GM12878 (cell line): ENCODE data around the gene PPT1. TPM values are rescaled to one million over a fixed set of nuclear protein-coding genes. Genes with fewer than 3 reads are reported as not detected.

Experiments
- ATAC-seq: fragments of 200-7000 bp; cut with Tn5 transposase; 3 replicates; pipeline ENCODE4 v1.9.1; 2020; ENCODE audit warnings: mild to moderate bottlenecking, moderate library complexity
- BruUV-seq: library from RNA; stranded (reverse); fragments of 400-500 nt; replicated peaks from 2 replicates; lab custom pipeline; 2021; lab: Mats Ljungman, UMichigan
- CTCF ChIA-PET: fragments of 300-600 bp; sonication (Branson Sonifier 250); formaldehyde crosslinking; extraction: SDS; loops from one replicate; lab custom pipeline; 2021; ENCODE audit warnings: inconsistent platforms; lab: Yijun Ruan, JAX
- POLR2A ChIA-PET: fragments of 350-600 bp; formaldehyde crosslinking; extraction: SDS; loops from one replicate; lab custom pipeline; 2021; ENCODE audit warnings: inconsistent platforms; lab: Charles Lee
- RAD21 ChIA-PET: fragments of 300-600 bp; sonication (Branson Sonifier 250); formaldehyde crosslinking; loops from one replicate; lab custom pipeline; 2023; ENCODE audit warnings: antibody characterized with exemption; ENCODE audit not compliant: unreplicated experiment; lab: Charles Lee
- SMC1A ChIA-PET: fragments of 300-600 bp; sonication (Branson Sonifier 250); formaldehyde crosslinking; loops from one replicate; lab custom pipeline; 2023; ENCODE audit not compliant: unreplicated experiment, uncharacterized antibody; lab: Charles Lee
- DNase-seq: peaks from one replicate; pipeline ENCODE4 v3.0.0-alpha.2; 2011; ENCODE audit warnings: low read depth, low spot score
- FAIRE-seq: peaks from 3 replicates; lab custom pipeline; 2011; peaks lifted over from hg19 to GRCh38; lab: Jason Lieb, UNC
- H2AFZ ChIP-seq: 2 replicates; pipeline ENCODE4 v1.6.0; 2011; ENCODE audit warnings: low read depth, low read length, control low read depth; ENCODE audit not compliant: control insufficient read depth
- H3K27ac ChIP-seq: 2 replicates; pipeline ENCODE4 v1.5.1; 2011; ENCODE audit warnings: control low read depth; ENCODE audit not compliant: control insufficient read depth, insufficient read depth
- H3K27me3 ChIP-seq, 2 experiments: replicated peaks in 1 of 2; 2 replicates each; pipeline versions ENCODE4 v1.6.0 to v1.6.1; 2011; ENCODE audit warnings: low read length in 1 of 2; ENCODE audit not compliant: control insufficient read depth in 2 of 2, insufficient read depth in 2 of 2
- H3K36me3 ChIP-seq, 2 experiments: 2 replicates each; pipeline ENCODE4 v1.5.1; 2011; ENCODE audit warnings: low read length in 1 of 2; ENCODE audit not compliant: control insufficient read depth in 2 of 2, insufficient read depth in 2 of 2
- H3K4me1 ChIP-seq: 2 replicates; pipeline ENCODE4 v1.6.1; 2011; ENCODE audit warnings: mild to moderate bottlenecking, low read length, moderate library complexity, mixed read lengths; ENCODE audit not compliant: control insufficient read depth, insufficient read depth
- H3K4me2 ChIP-seq: 2 replicates; pipeline ENCODE4 v1.6.0; 2011; ENCODE audit warnings: control low read depth; ENCODE audit not compliant: control insufficient read depth, insufficient read depth
- H3K4me3 ChIP-seq: fragments of 200-600 bp; sonication (generic); 2 replicates; pipeline ENCODE4 v1.5.1; 2016
- H3K79me2 ChIP-seq: 2 replicates; pipeline ENCODE4 v1.6.0; 2011; ENCODE audit warnings: low read length; ENCODE audit not compliant: control insufficient read depth, insufficient read depth
- H3K9ac ChIP-seq: 2 replicates; pipeline ENCODE4 v1.8.0; 2011; ENCODE audit warnings: low read length, control low read depth, mixed read lengths; ENCODE audit not compliant: control insufficient read depth, insufficient read depth
- H3K9me3 ChIP-seq: replicated peaks from 3 replicates; pipeline ENCODE4 v1.5.1; 2011; ENCODE audit warnings: mild to moderate bottlenecking, low read length; ENCODE audit not compliant: control insufficient read depth, insufficient read depth
- H4K20me1 ChIP-seq: 2 replicates; pipeline ENCODE4 v1.6.0; 2011; ENCODE audit not compliant: control insufficient read depth, insufficient read depth
- ATF2 ChIP-seq: IDR thresholded peaks from 2 replicates; pipeline ENCODE4 v1.6.1; 2012; ENCODE audit warnings: low read length, inconsistent platforms
- HDGF ChIP-seq: fragments of 450-650 bp; IDR thresholded peaks from 2 replicates; pipeline ENCODE4 v1.6.1; 2016; ENCODE audit warnings: antibody characterized with exemption
- NFIC ChIP-seq: IDR thresholded peaks from 2 replicates; pipeline ENCODE4 v1.6.1; 2012; ENCODE audit warnings: low read depth, mild to moderate bottlenecking, inconsistent platforms, low read length, moderate library complexity
- POU2F2 ChIP-seq: IDR thresholded peaks from 3 replicates; pipeline ENCODE4 v1.6.1; 2011; ENCODE audit warnings: low read depth, mild to moderate bottlenecking, low read length, borderline replicate concordance
- SRF ChIP-seq, 2 experiments: IDR thresholded peaks; 2 replicates each; pipeline ENCODE4 v1.6.1; 2011; ENCODE audit warnings: low read depth in 2 of 2, low read length in 2 of 2, mild to moderate bottlenecking in 1 of 2, moderate library complexity in 1 of 2
- YY1 ChIP-seq: IDR thresholded peaks from 2 replicates; pipeline ENCODE4 v1.6.1; 2011; ENCODE audit warnings: low read depth, mild to moderate bottlenecking, low read length
- WGBS: methylation state at CpG from one replicate; pipeline ENCODE4 v1.1.6; 2016; ENCODE audit warnings: low lambda C conversion rate; ENCODE audit not compliant: insufficient replicate concordance, insufficient coverage; ENCODE audit errors: missing lambda C conversion rate; 5-methylcytosine and 5-hydroxymethylcytosine counted together
- in situ Hi-C: fragments of 300-500 bp; cut with MboI; formaldehyde crosslinking; loops from 9 replicates; pipeline ENCODE4 v1.14.3; 2018; ENCODE audit warnings: mixed read lengths
- intact Hi-C: fragments of 100-400 bp; cut with micrococcal nuclease; formaldehyde crosslinking; loops from one replicate; pipeline ENCODE4 v1.14.2; 2022; ENCODE audit not compliant: unreplicated experiment
- polyA plus RNA-seq, 11 experiments: library from polyadenylated mRNA; depleted of rRNA in 4 of 11; unstranded in 6 of 11; stranded (reverse) in 5 of 11; fragments of >200 nt; fragmentation: Nextera tagmentation in 4 of 11; fragmentation: Illumina TruSeq in 1 of 11; extraction: Ambion mirVana in 4 of 11; extraction: Trizol in 1 of 11; gene quantifications; 1 replicate in 1 of 11; 2 replicates in 10 of 11; pipeline versions ENCODE4 v1.2.1 to v1.2.3, GENCODE V29; 2011 to 2016; ENCODE audit warnings: inconsistent platforms in 2 of 11, missing spikeins in 2 of 11, low read depth in 1 of 11
- total RNA-seq, 4 experiments: library from RNA; depleted of rRNA in 3 of 4; stranded (reverse); fragments of >200 nt in 3 of 4; fragmentation: Illumina TruSeq in 1 of 4; extraction: Trizol in 1 of 4; gene quantifications; 2 replicates each; pipeline versions ENCODE4 v1.2.1 to v1.2.3, GENCODE V29; 2013 to 2021

PPT1 gene
- total and polyA plus RNA-seq, 10 of the 15 experiments (the other 5 are each of a cell fraction or from before 2014, with no cell fraction given): 50.4 to 147 (median 103) TPM

- H3K27ac ChIP-seq: peak overlapping the region; percentile 73
- BruUV-seq: no TSS peak
- H3K4me1 ChIP-seq: peaks cover 36% of the 10 kb centered on the region
- FAIRE-seq (peak; percentile 7), DNase-seq (no peak), ATAC-seq (peak; percentile 76)
- ChIA-PET RAD21 (interaction anchor here (0.5 to 1.6 kb wide), 8 partner anchors 11 to 287 kb away, joined by 3 to 8 read pairs (median 3); no protein-coding TSS in a partner anchor), SMC1A (interaction anchor here (1.0 to 4.1 kb wide), 6 partner anchors 8 to 28 kb away, joined by 3 to 18 read pairs (median 10); partner anchors contain the start of gene CAP1), POLR2A (interaction anchor here (0.6 to 3.3 kb wide), 4 partner anchors 9 to 426 kb away, joined by 3 to 25 read pairs (median 8); partner anchors contain the start of gene CAP1), CTCF (interaction anchor here (0.6 to 2.5 kb wide), 8 partner anchors 8 to 232 kb away, joined by 3 to 8 read pairs (median 6); partner anchors contain the start of gene CAP1)
- peaks cover 3% of the 10 kb centered on the region for H4K20me1 ChIP-seq
- H3K27me3 ChIP-seq: no peaks in the 10 kb centered on the region
- H3K36me3 ChIP-seq: peaks cover 0 to 21% of the 10 kb centered on the region in 2 experiments; a peak in 2 of 4 replicates
- H3K9me3 ChIP-seq: no peaks in the 10 kb centered on the region
- 0% methylated on average over 2 of the region's 2 CpGs for WGBS
- 0 out of 2 replicates have a peak overlapping the region, but pooled peaks have one; percentile 4 for H3K9ac ChIP-seq
- TF ChIP-seq NFIC (no peak), ATF2 (0 out of 2 replicates have a peak, but pooled peaks have one; percentile 27), YY1 (0 out of 2 replicates have a peak, but pooled peaks have one; percentile 24), POU2F2 (peak; percentile 31; the same call in 1 of the 3 replicates), SRF (IDR thresholded peaks at IDR 0.05; ENCODE audit: low read depth in 2 of 2, low read length in 2 of 2) (peak in 1 of 2 experiments; percentile 67; a peak in 2 of 4 replicates), HDGF (no peak)
- H2AFZ ChIP-seq: no peak overlapping the region
- peak overlapping the region; percentile 40 for H3K4me2 ChIP-seq
- H3K4me3 ChIP-seq: peak overlapping the region; percentile 30; the same call in 1 of the 2 replicates
- intact Hi-C loops (no loop called here), in situ Hi-C loops (no loop called here)
- peaks cover 92% of the 10 kb centered on the region for H3K79me2 ChIP-seq
Observed at GRCh38 chr1:40049725-40050124, 47.3 kb downstream of the PPT1 start.
